ENCODE results near the gene ALKBH7.
"Not testable (repeated sequence)": the region's sequence is repeated elsewhere in the genome, so short reads cannot be mapped to it uniquely, and the experiment has no call there.

Gene ALKBH7

GRCh38 chr19:6372594-6373095, at the start of gene ALKBH7:
Gene ALKBH7, plus strand, starts transcription at chr19:6372794. Its CDS starts 27 bp downstream, at chr19:6372821.
- DNase-seq (ENCODE audit: low read depth): peak; percentile 95

- DNase-seq (ENCODE audit: low read depth): no peak
Observed at GRCh38 chr19:6324757-6325156, 47.8 kb upstream of the ALKBH7 start.

GRCh38 chr19:6325614-6326013, 47.0 kb upstream of the ALKBH7 start:
- DNase-seq (ENCODE audit: low read depth): no peak

- DNase-seq (ENCODE audit: low read depth): no peak
Observed at GRCh38 chr19:6326815-6327214, 45.8 kb upstream of the ALKBH7 start.

- DNase-seq (ENCODE audit: low read depth): no peak
Observed at GRCh38 chr19:6333439-6333838, 39.2 kb upstream of the ALKBH7 start, which contains the start of gene ACER1. Gene ACER1, minus strand, starts transcription at chr19:6333612. Its CDS starts 61 bp downstream, at chr19:6333551.

GRCh38 chr19:6334490-6335285, 37.9 kb upstream of the ALKBH7 start:
- no peak for DNase-seq (ENCODE audit: low read depth)

GRCh38 chr19:6340493-6341201, 31.9 kb upstream of the ALKBH7 start:
- no peak for DNase-seq (ENCODE audit: low read depth)

GRCh38 chr19:6343462-6343861, 29.1 kb upstream of the ALKBH7 start:
- no peak for DNase-seq (ENCODE audit: low read depth)

GRCh38 chr19:6349271-6349670, 23.3 kb upstream of the ALKBH7 start:
- not testable (repeated sequence) for DNase-seq (ENCODE audit: low read depth)

- no peak for DNase-seq (ENCODE audit: low read depth)
Observed at GRCh38 chr19:6350688-6351087, 21.9 kb upstream of the ALKBH7 start.

GRCh38 chr19:6352381-6353165, 20.0 kb upstream of the ALKBH7 start:
- DNase-seq (ENCODE audit: low read depth): no peak

- DNase-seq (ENCODE audit: low read depth): no peak
Observed at GRCh38 chr19:6354098-6354674, 18.4 kb upstream of the ALKBH7 start.

GRCh38 chr19:6355321-6356040, 17.1 kb upstream of the ALKBH7 start:
- DNase-seq (ENCODE audit: low read depth): not testable (repeated sequence)

GRCh38 chr19:6357174-6357573, 15.4 kb upstream of the ALKBH7 start:
- no peak for DNase-seq (ENCODE audit: low read depth)

- DNase-seq (ENCODE audit: low read depth): no peak
Observed at GRCh38 chr19:6358003-6358402, 14.6 kb upstream of the ALKBH7 start.

GRCh38 chr19:6359568-6360341, 12.8 kb upstream of the ALKBH7 start:
- DNase-seq (ENCODE audit: low read depth): no peak

- not testable (repeated sequence) for DNase-seq (ENCODE audit: low read depth)
Observed at GRCh38 chr19:6360445-6360844, 12.1 kb upstream of the ALKBH7 start.

- not testable (repeated sequence) for DNase-seq (ENCODE audit: low read depth)
Observed at GRCh38 chr19:6360857-6361216, 11.8 kb upstream of the ALKBH7 start.

- no peak for DNase-seq (ENCODE audit: low read depth)
Observed at GRCh38 chr19:6362027-6362350, 10.6 kb upstream of the ALKBH7 start.

- DNase-seq (ENCODE audit: low read depth): peak; percentile 28
Observed at GRCh38 chr19:6362351-6362801, 10.2 kb upstream of the ALKBH7 start.

- no peak for DNase-seq (ENCODE audit: low read depth)
Observed at GRCh38 chr19:6364353-6364752, 8.2 kb upstream of the ALKBH7 start.

Data from activated T-cell treated with anti-CD3 and anti-CD28 coated beads for 24 hours (primary cell).